Activated CD8-positive, alpha-beta memory T cell treated with anti-CD3 and anti-CD28 coated beads for 24 hours (primary cell): ENCODE measurements around the gene USHBP1.

Experiments
- DNase-seq: peaks from one replicate; pipeline ENCODE4 v3.0.0-alpha.2; 2020

Gene USHBP1

GRCh38 chr19:17262557-17262956 lies 2.0 kb downstream of the USHBP1 start:
- no peak for DNase-seq

GRCh38 chr19:17260842-17261325 lies 3.7 kb downstream of the USHBP1 start:
- peak; percentile 96 for DNase-seq

- DNase-seq = no peak
Observed at GRCh38 chr19:17259934-17260333, 4.6 kb downstream of the USHBP1 start.

- DNase-seq = no peak
Observed at GRCh38 chr19:17259118-17259780, 5.3 kb downstream of the USHBP1 start.

- no peak for DNase-seq
Observed at GRCh38 chr19:17256130-17256529, 8.4 kb downstream of the USHBP1 start.

GRCh38 chr19:17255150-17255621 lies 9.4 kb downstream of the USHBP1 start:
- DNase-seq = no peak

- no peak for DNase-seq
Observed at GRCh38 chr19:17254636-17255035, 9.9 kb downstream of the USHBP1 start.

- DNase-seq = no peak
Observed at GRCh38 chr19:17249887-17250548, 14.5 kb downstream of the USHBP1 start.

GRCh38 chr19:17248011-17248776 lies 16.4 kb downstream of the USHBP1 start:
- DNase-seq = no peak

- no peak for DNase-seq
Observed at GRCh38 chr19:17246681-17247425, 17.7 kb downstream of the USHBP1 start.

- no peak for DNase-seq
Observed at GRCh38 chr19:17245535-17245984, 19.0 kb downstream of the USHBP1 start, which contains the start of gene NR2F6. Gene NR2F6 (minus strand): TSS chr19:17245919. CDS start chr19:17245220, 699 bp downstream.

GRCh38 chr19:17244618-17245534 lies 19.7 kb downstream of the USHBP1 start:
- no peak for DNase-seq

GRCh38 chr19:17243830-17244617 lies 20.5 kb downstream of the USHBP1 start:
- DNase-seq = no peak

GRCh38 chr19:17243211-17243829 lies 21.2 kb downstream of the USHBP1 start:
- no peak for DNase-seq

GRCh38 chr19:17242431-17243208 lies 21.9 kb downstream of the USHBP1 start:
- no peak for DNase-seq

- DNase-seq = no peak
Observed at GRCh38 chr19:17240826-17241399, 23.6 kb downstream of the USHBP1 start.

- no peak for DNase-seq
Observed at GRCh38 chr19:17240062-17240752, 24.3 kb downstream of the USHBP1 start.
